HL-60/S4 treated with retinoic acid at 250 ng/mL for 4 days and 3 days (cell line): ENCODE measurements around the gene PARP15.
"Not testable (repeated sequence)": the region's sequence is repeated elsewhere in the genome, so short reads cannot be mapped to it uniquely, and the experiment has no call there.

ENCODE experiments used
- in situ Hi-C: fragments of 300-500 bp; cut with MboI; formaldehyde crosslinking; loops from 2 replicates; pipeline ENCODE4 v1.7.0; 2022; ENCODE audit warnings: low sequenced_read_pairs

The PARP15 gene

DNA sequence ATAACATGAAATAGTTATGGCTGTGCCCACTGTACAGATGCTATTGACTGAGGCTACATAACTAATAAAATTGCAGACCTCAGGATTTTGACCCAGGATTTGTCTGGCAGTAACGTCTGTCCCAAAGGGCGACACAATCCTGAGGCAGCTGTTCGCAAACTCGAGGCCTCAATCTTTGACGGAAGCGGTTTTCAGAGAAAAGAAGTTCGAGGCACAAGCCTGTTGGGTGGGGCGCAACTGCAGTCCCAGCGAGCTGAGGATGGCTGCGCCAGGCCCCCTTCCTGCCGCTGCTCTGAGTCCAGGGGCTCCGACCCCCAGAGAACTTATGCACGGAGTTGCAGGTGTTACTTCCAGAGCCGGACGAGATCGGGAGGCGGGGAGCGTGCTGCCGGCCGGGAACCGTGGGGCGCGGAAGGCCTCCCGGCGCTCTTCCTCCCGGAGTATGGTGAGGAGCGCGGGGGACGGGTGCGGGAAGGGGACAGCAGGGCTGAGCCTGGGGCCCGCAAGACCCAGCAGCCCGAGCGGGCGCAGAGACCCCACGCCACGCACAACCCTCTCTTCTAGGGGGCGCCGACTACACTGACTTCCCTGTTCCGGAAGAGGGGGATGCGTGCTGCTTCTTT lies at the start of gene PARP15:
Gene PARP15, plus strand, starts transcription at position 242 of the 623 bp plus-strand sequence. Its CDS starts 18 bp downstream, at position 260.
- in situ Hi-C loops = no loop called here

DNA sequence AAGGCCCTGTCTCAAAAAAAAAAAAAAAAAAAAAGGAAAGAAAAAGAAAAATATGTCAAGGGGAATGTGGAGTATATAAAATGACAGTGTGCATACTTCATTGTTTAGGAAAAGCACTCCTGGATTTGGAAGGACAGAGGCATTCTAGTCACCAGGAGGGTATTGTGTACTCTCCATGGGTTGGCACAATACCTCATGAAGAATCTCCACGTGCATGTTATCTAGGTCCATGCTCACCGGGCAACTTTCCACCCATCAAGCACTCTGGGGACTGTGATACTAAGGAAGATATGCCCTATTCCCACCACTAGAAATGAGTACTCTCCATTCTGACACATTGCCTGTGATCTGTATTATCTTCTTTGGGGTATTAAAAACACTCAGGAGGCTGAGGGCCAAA lies 47.3 kb upstream of the PARP15 start:
- in situ Hi-C loops = no loop called here

DNA sequence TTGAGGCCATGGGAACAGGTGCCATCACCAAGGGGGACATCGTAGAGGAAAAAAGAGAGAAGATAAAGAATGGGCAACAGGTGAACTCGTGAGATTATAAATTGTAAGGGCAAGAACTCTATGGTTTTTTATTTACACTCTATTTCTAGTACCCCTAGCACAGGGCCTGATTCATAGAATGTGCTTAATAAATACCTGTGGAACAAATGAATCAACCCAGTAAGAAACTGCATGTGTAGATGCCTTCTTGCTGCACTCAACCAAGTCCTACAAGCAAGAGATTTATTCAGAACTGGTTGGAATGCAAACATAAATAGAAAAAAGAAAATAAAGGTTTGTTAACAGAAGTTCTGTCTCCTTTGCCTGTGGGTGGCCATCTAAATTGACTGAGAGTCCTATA lies 44.0 kb upstream of the PARP15 start:
- in situ Hi-C loops = no loop called here

DNA sequence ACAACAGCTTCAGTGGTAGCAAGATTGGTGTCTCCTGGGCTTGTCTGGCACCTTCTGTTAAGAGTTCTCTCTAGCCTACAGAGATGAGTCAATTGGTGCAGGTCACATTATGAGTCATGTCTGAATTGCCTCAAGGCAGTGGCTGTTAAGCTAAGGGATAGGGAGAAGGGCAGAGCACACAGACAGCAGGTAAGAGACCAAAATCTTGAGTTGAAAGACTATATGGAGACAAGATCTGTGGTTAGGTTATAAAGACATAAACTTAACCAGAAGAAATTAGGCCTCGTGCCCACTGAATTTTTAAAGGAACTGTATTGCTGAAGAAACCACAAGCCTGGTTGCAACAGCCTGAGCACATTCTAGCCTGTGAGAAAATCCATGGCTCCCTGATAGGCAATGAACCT lies 43.5 kb upstream of the PARP15 start:
- in situ Hi-C loops = no loop called here

DNA sequence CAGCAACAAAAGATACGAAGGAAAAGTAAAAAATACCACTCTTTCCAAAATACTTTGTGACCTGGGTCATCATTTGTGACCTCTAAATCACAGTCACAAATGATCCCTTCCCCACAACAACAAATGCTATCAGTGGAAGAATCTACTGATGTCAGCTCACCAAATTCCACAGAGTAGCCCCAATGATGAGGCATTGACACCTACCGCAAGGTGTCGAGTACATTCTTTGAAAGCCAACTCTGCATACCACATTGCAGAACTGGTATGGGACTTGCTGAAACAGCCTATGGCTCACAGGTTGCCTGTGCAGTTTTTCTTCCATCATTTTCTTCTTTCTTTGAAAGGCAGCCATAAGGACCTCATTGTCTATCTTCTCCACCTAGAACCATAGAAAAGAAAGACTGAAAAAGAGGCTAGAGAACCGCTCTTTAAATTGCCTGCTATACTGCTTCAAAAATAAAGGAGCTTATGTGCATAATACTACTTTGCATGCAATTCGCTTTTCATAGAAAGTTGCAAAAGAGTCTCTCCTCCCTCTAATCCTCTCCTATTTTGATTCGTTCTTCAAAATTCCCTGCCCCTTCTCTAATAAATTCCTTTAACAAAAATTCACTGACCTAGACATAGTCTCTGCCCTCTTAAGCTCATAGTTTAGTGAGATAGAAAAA lies 41.4 kb upstream of the PARP15 start:
- in situ Hi-C loops = no loop called here

DNA sequence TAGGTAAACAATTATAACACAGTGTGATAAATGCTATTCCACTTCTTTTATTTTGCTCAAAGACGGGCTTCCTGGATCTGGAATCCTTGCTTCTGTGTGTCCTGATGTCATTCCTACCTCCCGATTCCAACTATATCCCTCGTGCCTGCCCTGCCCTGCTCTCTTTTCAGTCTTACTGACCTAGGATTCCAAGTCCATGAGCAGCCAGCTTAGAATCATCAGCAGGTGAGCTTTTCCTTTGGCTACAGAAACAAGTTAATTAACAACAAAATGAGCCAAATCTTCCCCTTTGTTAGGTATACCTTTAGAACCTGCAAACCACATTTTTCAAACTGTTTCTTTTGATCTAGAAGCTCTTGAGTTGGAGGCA lies 40.8 kb upstream of the PARP15 start:
- in situ Hi-C loops = no loop called here

DNA sequence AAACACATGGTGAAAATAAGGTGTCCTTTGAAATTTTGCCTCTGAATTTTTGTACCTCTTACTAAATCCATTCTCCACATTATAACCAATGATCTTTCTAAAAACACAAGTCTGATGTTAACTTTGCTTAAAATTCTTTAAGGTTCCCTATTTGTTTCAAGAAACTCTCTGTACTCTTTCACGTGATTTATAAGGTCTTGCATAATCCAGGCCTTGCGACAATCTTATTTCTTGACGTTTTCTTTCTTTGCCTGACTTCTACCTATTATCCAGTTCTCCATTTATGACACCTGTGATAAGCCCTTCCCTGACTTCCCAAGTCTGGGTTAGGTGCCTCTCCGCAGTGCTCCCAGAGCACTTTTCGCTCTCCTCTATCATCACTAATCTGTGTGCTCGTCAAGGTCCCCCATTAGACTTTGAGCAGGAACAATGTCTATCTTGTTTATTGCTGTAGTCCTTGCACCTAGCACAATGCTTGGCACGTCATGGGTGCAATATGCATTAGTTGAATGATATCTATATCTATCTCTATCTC lies 38.4 kb upstream of the PARP15 start:
- in situ Hi-C loops = no loop called here

DNA sequence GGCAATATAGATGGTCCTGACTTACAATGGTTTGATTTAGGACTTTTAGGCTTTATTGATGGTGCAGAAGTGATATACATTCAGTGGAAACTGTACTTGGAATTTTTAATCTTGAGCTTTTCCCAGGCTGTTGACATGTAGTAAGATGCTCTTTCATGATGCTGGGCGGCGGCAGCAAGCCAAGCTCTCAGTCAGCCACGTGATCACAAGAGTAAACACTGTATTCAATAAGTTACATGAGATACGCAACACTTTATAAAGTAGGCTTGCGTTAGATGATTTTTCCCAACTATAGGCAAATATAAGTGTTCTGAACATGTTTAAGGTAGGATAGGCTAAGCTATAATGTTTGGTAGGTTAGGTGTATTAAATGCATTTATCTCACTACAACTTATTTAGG lies 31.3 kb upstream of the PARP15 start:
- in situ Hi-C loops = no loop called here

DNA sequence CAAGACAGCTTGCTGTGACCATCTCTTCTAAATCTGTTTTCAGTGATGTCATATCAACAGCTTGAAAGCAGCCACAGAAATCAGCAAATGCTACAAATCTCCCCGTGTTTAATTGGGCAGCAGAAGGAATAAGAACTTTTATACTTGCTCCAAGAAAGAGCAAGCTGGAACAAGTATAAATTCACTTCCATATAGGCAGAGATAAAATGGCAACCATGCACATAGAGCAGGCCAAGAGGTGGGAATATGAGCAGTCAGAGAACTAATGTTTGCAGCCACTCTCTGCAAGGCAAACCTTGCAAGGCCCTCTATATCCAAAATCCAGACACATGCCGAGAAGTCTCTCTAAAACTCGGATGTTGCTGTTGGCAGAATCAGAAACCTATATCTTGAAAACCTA lies 29.4 kb upstream of the PARP15 start:
- in situ Hi-C loops = no loop called here

DNA sequence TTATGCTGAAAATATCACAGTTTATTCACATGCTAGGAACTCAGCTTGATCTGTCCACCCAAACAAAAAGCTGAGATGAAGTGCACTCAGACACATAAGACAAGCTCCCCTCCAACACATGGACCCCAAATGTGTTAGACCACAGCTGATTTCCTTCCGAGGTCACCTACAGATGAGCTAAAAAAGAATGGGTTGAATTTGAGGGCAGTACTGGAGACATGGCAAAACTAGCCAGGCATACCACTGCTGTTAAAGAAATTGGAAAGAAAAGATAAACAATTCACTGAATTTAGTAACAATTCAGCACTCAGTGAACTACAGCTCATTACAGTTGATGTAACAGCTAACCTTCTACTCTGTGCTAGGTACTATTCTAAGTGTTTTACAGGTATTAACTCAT lies 28.8 kb upstream of the PARP15 start:
- in situ Hi-C loops = no loop called here

DNA sequence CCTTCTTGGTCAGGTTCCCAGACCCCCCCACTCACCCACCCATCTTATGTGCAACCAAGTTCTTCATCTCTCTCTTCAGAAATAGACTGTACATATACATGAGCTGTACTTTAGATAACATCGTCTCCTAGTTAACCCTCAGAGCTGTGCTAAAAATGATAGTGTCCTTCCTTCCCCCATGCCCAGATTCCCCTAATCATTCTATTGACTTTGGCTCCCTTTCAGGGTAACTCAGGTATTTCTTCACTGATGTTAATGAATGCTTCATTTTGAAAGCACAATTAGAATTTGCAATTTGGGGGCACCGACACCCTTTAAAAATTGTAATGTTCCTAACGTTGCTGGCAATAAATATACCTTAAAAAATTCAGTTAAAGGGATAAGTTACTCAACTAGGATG lies 24.3 kb upstream of the PARP15 start:
- in situ Hi-C loops = loop anchor here (10.0 kb wide), 1 partner anchor 132 kb away; the partner anchor contains the start of gene PARP14

DNA sequence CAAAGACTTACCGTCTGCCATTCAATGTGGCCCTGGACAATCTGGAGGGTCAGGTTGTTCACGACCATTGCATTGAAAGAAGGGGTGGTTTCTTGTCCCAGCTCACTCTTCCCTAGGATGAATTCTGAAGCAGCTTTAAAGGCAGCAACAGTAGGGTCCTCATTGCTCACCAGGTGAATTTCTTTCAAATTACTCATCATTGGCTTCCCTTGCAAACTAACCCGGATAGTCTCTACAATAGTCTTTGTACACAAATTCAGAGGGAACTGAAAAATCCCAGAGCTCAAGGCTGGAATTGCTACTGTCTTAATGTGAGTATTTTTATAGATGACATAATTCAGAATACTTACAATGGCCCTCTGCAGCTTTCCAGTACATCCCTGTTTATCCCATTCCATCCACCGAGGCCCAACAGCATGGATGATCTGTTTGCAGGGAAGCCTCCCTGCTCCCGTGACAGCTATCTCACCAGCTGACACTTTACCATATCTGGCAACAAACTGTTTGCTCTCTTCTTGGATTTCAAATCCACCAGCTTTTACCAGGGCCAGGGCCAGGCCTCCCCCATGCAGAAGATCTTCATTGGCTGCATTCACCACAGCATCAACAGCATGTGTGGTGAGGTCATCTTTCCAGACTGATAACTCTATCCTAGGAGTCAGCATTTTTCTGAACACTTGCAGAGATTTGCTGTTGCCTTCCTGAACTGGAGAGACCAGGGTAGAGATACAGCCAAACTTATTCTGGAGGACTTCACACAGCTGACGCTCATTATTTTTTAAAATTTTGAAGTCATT lies 22.0 kb upstream of the PARP15 start:
- in situ Hi-C loops = loop anchor here (10.0 kb wide), 1 partner anchor 129 kb away; the partner anchor contains the start of gene PARP14

DNA sequence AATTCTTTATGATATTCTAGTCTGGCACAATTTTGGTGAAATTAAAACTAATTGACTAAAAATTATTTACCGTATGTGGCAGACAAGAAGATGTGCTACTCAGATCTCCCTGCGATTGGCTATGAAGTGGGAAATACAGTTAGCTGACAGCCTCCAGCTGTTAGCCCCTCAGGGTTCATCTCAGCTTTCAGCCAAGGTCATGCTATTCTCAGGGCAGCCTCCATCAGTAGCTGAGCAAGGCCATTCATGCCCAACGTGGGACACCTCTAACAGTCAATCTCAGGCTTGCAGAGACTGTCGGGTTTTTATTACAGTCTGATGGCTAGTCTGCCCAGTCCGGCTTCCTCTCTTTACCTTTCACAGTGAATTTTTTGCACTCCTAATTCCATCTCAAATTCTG lies 20.1 kb upstream of the PARP15 start:
- in situ Hi-C loops = loop anchor here (10.0 kb wide), 1 partner anchor 127 kb away; the partner anchor contains the start of gene PARP14

DNA sequence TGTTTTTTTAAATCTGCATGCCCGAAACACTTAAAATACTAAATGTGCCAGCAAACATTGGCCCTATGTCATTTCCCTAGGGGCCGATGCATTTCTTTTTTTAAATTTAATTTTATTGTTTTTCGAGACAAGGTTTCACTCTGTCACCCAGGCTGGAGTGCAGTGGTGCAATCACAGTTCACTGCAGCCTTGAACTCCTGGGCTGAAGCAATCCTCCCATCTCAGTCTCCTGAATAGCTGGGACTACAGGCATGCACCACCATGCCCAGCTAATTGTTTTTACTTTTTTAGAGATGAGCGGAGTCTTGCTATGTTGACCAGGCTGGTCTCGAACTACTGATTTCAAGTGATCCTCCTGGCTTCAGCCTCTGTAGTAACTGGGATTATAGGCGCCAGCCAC lies 18.8 kb upstream of the PARP15 start:
- in situ Hi-C loops = loop anchor here (10.0 kb wide), 1 partner anchor 126 kb away; the partner anchor contains the start of gene PARP14

DNA sequence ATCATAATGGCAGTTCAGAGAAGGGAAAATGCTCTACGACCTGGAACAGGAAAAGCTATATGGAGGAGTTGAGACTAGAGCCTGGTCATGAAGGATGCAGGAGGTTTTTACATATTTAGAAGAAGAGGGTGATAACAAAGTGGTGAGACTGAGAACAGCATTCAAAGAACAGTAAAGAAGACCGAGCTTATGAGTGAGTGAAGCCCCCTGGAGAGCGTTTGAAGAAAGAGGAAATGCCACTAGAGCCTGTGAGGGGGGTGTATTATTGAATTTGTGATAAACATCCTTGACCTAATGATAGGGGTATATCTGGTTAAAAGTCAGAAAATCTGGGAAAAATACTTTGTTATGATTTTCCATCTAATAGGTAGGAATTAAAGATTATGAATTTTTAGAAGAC lies 17.5 kb upstream of the PARP15 start:
- in situ Hi-C loops = loop anchor here (10.0 kb wide), 1 partner anchor 125 kb away; the partner anchor contains the start of gene PARP14

DNA sequence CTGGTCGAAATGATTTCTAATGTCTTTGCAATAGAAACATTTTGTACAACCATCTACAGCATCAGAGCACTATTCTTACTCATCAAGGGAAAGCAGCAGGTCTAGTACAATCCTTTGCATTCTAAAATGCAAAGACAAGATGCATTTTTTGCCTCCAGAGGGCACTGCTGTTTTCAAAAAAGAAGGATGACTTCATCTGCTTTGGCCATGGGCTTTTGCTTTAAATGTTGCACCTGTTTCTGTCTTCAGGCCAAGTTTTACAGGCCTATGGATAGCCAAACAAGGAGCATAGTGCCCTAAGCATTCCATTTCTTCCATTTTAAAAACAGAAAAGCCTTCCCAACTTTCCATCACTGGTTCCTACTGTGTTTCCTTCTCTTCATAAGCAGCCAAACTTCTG lies 16.8 kb upstream of the PARP15 start:
- in situ Hi-C loops = no loop called here

DNA sequence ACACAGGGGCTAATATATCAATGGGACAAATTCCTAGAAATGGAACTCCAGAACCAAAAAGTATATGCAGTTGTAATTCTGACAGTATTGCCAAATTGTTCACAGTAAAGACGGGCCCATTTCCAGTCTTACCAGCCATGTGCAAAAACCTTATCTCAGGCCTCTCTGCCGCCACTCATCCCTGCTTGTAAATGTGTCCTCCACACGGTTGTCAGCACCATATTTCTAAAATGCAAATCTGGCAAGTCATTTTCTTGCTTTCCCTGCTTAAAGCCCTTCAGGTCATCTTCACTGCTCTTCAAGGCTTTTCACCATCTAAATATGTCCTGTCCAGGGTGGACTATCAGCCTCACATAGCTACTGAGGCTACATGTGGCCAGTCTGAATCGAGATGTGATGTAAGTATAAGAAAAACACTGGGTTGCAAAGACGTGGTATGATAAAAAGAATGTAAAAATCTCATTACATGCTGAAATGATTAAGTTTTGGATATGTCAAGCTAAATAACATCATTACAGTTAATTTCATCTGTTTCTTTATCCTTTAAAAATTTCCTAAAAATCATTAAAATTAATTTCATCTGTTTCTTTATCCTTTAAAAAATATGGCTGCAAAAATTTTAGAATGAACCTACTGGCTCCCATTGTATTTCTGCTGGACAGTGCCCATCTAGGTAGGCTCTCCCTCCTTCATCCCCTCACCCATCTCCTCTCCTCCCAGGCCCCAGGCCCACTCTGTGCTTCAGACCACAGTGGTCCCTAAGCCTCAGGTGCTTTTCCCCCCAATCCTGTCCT lies 14.3 kb upstream of the PARP15 start:
- in situ Hi-C loops = no loop called here

DNA sequence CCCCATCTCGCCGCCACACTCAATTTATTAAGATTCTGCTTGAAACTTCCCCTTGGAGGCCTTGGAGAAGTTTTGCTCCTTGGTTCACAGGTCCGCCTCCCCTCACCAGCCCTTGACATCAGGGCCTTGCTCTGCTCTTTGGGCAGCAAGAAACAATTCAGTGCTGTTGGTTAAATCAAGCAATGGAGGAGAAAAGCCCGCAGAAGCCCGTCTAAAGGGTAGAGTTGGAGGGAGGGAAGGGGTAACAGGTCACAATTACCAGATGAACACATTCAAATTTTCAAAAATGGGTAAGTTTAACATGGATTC lies 13.8 kb upstream of the PARP15 start:
- in situ Hi-C loops = no loop called here

DNA sequence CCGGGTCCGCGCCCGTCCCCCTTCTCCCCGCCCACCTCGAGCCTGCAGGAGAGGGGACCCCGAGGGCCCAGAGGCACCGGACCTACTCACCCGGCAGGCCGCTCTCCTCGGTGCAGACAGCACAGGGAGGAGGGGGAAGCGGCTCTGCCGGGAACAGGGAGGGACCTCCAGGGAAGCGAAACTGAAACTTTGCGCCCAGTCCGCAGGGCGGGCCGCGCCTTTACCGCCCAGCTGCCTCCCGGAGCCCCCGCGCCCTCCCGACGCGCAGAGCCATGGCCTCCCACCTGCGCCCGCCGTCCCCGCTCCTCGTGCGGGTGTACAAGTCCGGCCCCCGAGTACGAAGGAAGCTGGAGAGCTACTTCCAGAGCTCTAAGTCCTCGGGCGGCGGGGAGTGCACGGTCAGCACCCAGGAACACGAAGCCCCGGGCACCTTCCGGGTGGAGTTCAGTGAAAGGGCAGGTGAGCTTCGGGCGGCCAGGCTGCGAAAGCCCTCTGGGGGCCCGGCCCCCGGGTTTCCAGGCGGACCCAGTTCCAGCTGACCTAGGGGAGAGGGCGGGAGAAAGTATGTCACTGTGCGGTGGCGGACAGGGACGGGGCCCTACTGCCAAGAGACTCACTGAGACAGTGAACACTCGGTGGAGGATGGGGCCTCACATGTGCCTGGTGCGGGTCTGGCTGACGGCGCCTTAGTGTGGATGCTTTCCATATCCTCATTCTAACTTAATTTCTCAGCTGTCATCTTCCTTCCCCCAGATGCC lies 13.1 kb upstream of the PARP15 start, which contains the start of the genes DTX3L and PARP9:
Gene DTX3L, plus strand, starts transcription at position 184 of the 758 bp plus-strand sequence. Its CDS starts 89 bp downstream, at position 273.
Gene PARP9, minus strand, starts transcription at position 146 of the 758 bp plus-strand sequence. CDS start 4,680 bp downstream, outside the sequence.
- in situ Hi-C loops = no loop called here

DNA sequence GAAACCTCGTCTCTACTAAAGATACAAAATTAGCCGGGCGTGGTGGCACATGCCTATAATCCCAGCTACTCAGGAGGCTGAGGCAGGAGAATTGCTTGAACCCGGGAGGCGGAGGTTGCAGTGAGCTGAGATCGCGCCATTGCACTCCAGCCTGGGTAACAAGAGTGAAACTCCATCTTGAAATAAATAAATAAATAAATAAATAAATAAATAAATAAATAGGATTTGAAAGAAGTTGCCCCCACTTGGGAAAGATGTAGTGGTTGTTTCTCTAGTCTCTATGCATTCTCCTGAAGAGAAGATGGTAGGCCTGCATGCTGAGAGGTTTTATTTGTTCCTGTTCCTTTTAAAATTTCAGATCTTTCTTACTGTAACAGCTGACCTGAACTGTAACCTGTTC lies 9.3 kb upstream of the PARP15 start:
- in situ Hi-C loops = not testable (repeated sequence)
